HG02981 (cell line): ENCODE results near the gene SYNGAP1.
"Not testable (repeated sequence)": the region's sequence is repeated elsewhere in the genome, so short reads cannot be mapped to it uniquely, and the experiment has no call there.

Experiments used
- ATAC-seq: cut with Tn5 transposase; IDR thresholded peaks from one replicate; pipeline ENCODE4 v1.9.1; 2021; ENCODE audit warnings: mild to moderate bottlenecking, moderate library complexity; ENCODE audit not compliant: unreplicated experiment

The SYNGAP1 gene

DNA sequence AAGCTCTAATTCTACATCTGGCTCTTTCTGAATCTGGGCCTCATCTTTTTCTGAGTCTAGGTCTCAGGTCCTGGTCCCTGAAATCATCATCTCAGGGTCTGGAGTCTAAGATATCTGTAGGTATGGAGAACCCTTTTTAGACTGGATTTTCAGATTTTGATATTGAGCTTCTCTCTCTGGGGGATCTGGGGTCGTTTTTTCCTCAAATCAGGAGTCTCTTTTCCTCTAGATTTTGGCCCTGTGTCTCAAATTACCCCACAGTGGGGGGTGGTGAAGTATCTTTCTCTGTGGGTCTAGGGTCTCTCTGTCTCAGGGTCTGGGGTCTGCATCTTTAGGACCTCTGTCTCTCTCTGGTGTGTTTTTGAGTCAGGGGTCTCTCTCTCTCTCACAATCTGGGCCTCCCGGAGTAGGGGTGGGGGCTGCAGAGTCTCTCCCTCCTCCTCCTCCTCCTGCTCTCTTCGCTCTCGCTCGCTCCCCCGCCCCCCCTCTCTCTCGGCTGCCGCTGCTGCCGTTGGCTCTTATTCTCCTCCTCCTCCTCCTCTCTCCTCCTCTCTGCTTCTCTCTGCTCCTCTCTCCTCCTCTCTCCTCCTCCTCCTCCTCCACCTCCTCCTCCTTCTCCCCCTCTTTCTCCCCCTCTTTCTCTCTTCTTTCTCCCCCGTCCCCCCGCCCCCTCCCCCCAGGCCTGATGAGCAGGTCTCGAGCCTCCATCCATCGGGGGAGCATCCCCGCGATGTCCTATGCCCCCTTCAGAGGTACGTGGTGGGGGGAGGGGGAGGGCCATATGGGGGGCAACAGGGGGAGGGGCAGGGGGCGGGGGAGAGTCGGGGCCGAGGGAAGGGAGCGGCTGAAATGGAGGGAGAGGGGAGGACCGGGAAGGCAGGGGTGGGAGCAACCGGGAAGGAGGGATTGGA is at the start of gene SYNGAP1:
Gene SYNGAP1, plus strand, starts transcription at position 486 of the 911 bp plus-strand sequence. Its CDS starts 200 bp downstream, at position 686.
- ATAC-seq, result no peak

DNA sequence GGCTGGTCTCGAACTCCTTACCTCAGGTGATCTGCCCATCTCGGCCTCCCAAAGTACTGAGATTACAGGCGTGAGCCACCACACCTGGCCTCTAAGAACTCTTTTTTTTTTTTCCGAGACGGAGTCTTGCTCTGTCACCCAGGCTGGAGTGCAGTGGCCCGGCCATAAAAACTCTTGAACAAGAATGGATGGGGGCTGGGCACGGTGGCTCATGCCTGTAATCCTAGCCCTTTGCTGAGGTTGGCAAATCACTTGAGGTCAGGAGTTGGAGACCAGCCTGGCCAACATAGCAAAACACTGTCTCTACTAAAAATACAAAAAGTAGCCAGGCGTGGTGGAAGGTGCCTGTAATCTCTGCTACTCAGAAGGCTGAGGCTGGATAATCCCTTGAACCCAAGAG is 48.0 kb upstream of the SYNGAP1 start:
- not testable (repeated sequence) for ATAC-seq

DNA sequence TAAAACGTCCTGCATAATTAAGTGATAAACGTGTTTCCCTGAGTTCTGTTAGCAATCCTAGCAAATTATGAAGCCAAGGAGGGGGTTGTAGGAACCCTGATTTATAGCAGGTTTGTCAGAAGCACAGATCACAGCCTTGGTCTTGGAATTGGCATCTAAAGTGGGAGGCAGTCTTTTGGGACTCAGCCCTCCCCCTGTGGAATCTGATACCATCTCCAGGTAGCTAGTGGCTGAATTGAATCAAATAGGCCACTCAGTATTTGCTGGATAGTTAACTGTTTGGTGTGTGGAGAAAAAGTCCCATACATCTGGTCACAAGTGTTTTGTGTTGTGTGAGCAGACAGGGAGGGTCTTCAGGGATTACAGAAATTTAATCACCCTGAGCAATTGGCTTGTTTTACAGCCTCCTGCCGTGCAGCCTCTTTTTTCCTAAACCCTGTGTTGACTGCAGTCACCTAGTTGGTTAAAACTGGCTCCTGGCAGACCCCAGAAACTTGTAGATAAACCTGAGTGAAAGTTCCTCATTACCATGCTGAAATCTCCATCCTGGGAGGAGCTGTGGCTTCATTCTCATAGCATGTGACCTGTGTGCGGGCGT is 47.2 kb upstream of the SYNGAP1 start:
- ATAC-seq, result no peak

DNA sequence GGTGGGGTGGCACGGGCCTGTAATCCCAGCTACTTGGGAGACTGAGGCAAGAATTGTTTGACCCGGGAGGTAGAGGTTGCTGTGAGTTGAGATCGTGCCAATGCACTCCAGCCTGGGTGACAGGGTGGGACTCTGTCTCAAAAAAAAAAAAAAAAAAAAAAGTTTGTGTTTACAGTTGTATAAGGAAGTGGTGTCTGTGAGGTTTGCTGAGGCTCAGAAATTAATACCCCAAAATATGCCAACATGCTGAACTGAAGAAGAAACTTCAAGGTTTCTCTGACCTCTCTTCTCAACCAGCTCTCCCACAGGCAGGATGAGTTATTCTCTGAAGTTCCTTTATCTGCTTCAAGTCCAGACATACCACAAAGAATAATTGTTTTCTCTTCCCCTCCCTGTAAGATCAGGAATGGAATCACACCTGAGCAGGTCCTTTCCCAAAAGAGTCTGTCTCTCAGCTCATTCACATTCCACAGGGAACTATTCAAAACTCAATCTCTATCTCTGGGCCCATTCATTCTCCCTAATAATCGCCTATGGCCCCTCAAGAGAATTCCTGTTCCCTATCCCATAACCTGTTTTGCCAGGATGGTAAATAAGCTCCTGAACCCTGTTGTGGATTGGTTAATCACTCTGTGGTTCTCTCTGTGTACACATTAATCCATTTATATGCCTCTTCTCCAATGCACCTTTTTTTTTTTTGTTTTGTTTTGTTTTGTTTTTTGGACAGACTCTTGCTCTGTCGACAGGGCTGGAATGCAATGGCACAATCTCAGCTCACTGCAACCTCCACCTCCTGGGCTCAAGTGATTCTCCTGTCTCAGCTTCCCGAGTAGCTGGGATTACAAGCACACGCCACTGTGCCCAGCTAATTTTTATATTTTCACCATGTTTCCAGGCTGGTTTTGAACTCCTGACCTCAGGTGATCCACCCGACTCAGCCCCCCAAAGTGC is 45.6 kb upstream of the SYNGAP1 start:
- no peak for ATAC-seq

GRCh38 chr6:33375143-33375671 is 44.7 kb upstream of the SYNGAP1 start:
- no peak for ATAC-seq

DNA sequence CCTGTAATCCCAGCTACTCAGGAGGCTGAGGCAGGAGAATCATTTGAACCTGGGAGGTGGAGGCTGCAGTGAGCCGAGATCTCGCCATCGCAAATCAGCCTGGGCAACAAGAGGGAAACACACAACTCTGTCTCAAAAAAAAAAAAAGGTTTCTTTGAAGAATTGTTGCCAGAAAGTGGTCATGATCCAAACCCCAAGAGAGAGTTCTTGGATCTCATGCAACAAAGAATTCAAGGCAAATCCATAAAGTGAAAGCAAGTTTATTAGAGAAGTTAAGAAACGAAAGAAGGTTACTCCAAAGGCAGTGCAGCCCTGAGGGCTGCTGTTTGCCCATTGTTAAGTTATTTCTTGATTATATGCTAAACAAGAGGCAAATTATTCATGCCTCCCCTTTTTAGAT is 42.7 kb upstream of the SYNGAP1 start:
- ATAC-seq, result no peak

- ATAC-seq, result not testable (repeated sequence)
Measured at GRCh38 chr6:33379184-33379583, 40.7 kb upstream of the SYNGAP1 start.

GRCh38 chr6:33380272-33380981 is 39.4 kb upstream of the SYNGAP1 start:
- no peak for ATAC-seq

GRCh38 chr6:33383427-33384185 is 36.3 kb upstream of the SYNGAP1 start:
- ATAC-seq, result no peak

- ATAC-seq, result no peak
Measured at GRCh38 chr6:33384581-33385020, 35.3 kb upstream of the SYNGAP1 start.

GRCh38 chr6:33390173-33390572 is 29.7 kb upstream of the SYNGAP1 start:
- no peak for ATAC-seq

DNA sequence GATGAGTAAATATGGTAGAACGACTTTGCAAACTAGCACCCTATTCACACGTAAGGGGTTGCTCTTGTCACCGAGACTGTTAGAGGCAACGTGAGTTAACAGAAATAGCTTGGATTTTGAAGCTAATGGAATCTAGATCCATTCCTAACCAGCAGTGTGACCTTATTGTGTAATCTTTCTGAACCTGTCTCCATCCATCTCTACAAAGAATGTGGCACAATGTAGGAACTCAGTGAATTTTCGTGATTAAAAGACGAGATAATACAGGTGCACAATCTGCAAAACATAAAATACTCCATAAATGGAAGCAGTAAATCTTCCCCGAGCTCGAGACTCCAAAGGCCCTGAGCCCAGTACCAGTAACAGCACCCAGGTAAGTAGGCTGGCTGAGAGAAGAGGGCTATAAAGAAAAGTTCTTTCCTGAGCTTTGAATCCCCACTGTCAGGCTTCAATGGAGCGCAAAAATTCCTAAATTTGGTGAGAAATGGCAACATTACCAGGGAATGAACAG is 29.0 kb upstream of the SYNGAP1 start:
- ATAC-seq, result no peak

DNA sequence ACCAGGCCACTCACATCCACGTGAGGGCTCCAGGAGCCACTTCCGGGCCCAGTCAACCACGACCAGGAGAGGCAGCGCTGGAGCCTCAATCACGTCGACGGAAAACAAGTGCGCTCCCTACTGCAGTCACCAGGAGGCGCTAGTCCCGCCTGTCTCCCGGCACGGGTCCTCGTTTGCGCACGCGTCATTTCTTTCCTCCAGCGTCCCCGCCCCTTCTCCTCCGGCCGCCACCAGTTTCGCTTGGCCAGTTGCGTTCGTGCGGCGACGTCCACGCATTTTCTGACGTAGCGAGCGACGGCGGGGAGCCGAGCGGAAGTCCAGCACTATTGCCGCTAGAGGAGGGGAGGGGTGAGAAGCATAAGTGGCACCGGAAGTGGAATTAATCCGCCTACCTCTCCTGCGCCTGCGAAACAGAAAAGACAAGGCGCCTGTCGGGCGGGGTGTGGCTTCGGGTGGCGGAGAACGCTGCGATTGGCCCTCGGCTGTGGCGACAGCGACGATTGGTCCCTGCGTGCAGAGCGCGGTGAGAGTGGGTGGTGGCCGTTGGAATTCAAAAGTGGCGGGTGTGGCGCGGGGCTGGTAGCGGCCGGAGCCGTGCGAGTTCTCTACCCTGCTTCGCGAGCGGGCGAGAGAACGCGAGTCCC is 28.5 kb upstream of the SYNGAP1 start, which contains the start of gene KIFC1:
Gene KIFC1, plus strand, starts transcription at position 546 of the 644 bp plus-strand sequence. CDS start 163 bp downstream, outside the sequence.
- peak; percentile 86 for ATAC-seq

- ATAC-seq, result peak; percentile 7
Measured at GRCh38 chr6:33391922-33392594, 27.8 kb upstream of the SYNGAP1 start.

DNA sequence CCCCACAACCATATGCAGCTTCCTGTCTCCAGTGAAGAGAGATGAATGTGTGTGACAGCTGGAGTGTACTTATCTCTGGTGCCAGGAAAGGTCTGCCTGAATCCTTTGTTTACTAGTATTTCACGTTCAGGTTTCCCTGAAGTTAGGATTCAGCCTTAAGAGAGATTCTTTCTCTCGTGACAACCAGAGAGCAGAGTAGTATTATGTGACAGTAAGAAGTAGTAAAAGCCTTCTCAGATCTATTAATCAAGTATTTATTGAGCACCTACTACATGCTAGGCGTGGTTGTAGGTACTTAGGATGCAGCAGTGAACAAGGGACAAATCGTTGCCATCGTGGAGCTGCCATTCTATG is 27.3 kb upstream of the SYNGAP1 start:
- no peak for ATAC-seq

GRCh38 chr6:33392979-33393378 is 26.9 kb upstream of the SYNGAP1 start:
- ATAC-seq, result no peak

DNA sequence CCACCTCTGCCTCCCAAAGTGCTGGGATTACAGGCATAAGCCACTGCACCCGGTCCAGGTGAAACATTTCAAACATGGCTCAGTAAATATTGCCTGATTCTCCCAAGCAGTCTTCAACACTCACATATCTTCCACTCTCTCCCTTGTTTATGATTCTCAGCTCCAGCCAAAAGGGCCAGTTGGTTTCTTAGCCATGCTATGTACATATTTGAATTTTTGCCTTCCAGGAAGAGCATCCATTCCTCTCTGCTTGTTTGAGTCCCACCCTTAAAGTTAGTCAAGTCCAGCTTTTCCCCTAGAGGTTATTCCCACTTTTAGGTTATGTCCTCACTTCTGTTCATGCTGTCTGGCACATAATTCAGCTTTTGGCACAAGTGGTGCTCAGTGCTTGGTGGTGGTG is 22.3 kb upstream of the SYNGAP1 start:
- no peak for ATAC-seq

GRCh38 chr6:33398601-33399000 is 21.3 kb upstream of the SYNGAP1 start:
- ATAC-seq, result not testable (repeated sequence)
